DOHH2 (cell line): Measurements from ENCODE around the gene DDX4.

Source experiments
- CTCF ChIP-seq: fragments of 200-600 bp; sonication (generic); IDR thresholded peaks from one replicate; pipeline ENCODE4 v1.5.1; 2014; ENCODE audit warnings: antibody characterized with exemption, mild to moderate bottlenecking, low read depth, low read length; ENCODE audit not compliant: poor library complexity, severe bottlenecking
- EZH2phosphoT487 ChIP-seq: fragments of 200-600 bp; sonication (generic); IDR thresholded peaks from 2 replicates; pipeline ENCODE4 v1.6.1; 2017; ENCODE audit warnings: borderline replicate concordance, mild to moderate bottlenecking, antibody characterized with exemption, low read length, moderate library complexity, mixed read lengths

GRCh38 chr5:55856516-55857246 lies 118.8 kb downstream of the DDX4 start:
- TF ChIP-seq CTCF (no peak), EZH2phosphoT487 (no peak)
